K562 (cell line): ENCODE data around the gene EIF2S3B. TPM values are rescaled to one million over a fixed set of nuclear protein-coding genes. Genes with fewer than 3 reads are reported as not detected.

Experiments
- ATAC-seq: fragments of 200-7000 bp; cut with Tn5 transposase; 3 replicates; pipeline ENCODE4 v1.9.1; 2020; ENCODE audit warnings: moderate library complexity
- Bru-seq: library from RNA; stranded (reverse); fragments of 400-500 nt; gene quantifications from one replicate; lab custom pipeline; 2021; lab: Mats Ljungman, UMichigan
- BruChase-seq, 2 experiments: library from RNA; stranded (reverse); fragments of 400-500 nt; gene quantifications; one replicate each; lab custom pipeline; 2021; lab: Mats Ljungman, UMichigan
- BruUV-seq: library from RNA; stranded (reverse); fragments of 400-500 nt; replicated peaks from 2 replicates; lab custom pipeline; 2021; lab: Mats Ljungman, UMichigan
- CTCF ChIA-PET: fragments of 300-600 bp; formaldehyde crosslinking; extraction: SDS; loops from one replicate; lab custom pipeline; 2021; ENCODE audit warnings: low intra/inter-chr PET ratio; lab: Yijun Ruan, JAX
- POLR2A ChIA-PET: fragments of 300-600, 350-650 bp; sonication (Branson Sonifier 250); formaldehyde crosslinking; extraction: SDS; loops from one replicate; lab custom pipeline; 2021; ENCODE audit warnings: antibody characterized with exemption, inconsistent platforms; lab: Yijun Ruan, JAX
- DNase-seq, 4 experiments: peaks; one replicate each; pipeline versions ENCODE4 v3.0.0 to v3.0.0-alpha.2; 2011 to 2018; ENCODE audit warnings: low spot score in 3 of 4, mixed read lengths in 3 of 4; ENCODE audit errors: extremely low read depth in 1 of 4
- FAIRE-seq: peaks from 2 replicates; lab custom pipeline; 2011; peaks lifted over from hg19 to GRCh38; lab: Jason Lieb, UNC
- H2AFZ ChIP-seq: 2 replicates; pipeline ENCODE4 v1.6.0; 2011; ENCODE audit warnings: low read depth, low read length, control low read depth, inconsistent platforms
- H3K27ac ChIP-seq: fragments of 200-600 bp; 3 replicates; pipeline ENCODE4 v1.8.0; 2011; ENCODE audit warnings: low read depth, mild to moderate bottlenecking, control low read depth, inconsistent platforms, low read length, moderate library complexity, mixed read lengths; ENCODE audit errors: extremely low read depth
- H3K27me3 ChIP-seq, 2 experiments: fragments of 300-600 bp in 1 of 2; 2 replicates in 1 of 2; 3 replicates in 1 of 2; pipeline versions ENCODE4 v1.6.0 to v1.8.0; 2011; ENCODE audit warnings: inconsistent platforms in 2 of 2, low read length in 2 of 2, mild to moderate bottlenecking in 1 of 2, mixed read lengths in 1 of 2, moderate library complexity in 1 of 2; ENCODE audit not compliant: control insufficient read depth in 2 of 2, insufficient read depth in 2 of 2
- H3K36me3 ChIP-seq: fragments of 300-600 bp; 3 replicates; pipeline ENCODE4 v1.8.0; 2011; ENCODE audit warnings: mild to moderate bottlenecking, low read length, inconsistent platforms; ENCODE audit not compliant: control insufficient read depth, insufficient read depth
- H3K4me1 ChIP-seq, 2 experiments: fragments of 200-600 bp in 1 of 2; replicated peaks in 1 of 2; 2 replicates in 1 of 2; 3 replicates in 1 of 2; pipeline versions ENCODE4 v1.5.1 to v1.8.0; 2011; ENCODE audit warnings: inconsistent platforms in 2 of 2, low read length in 2 of 2, mild to moderate bottlenecking in 1 of 2, mixed read lengths in 1 of 2, moderate library complexity in 1 of 2; ENCODE audit not compliant: control insufficient read depth in 2 of 2, insufficient read depth in 2 of 2
- H3K4me2 ChIP-seq: 2 replicates; pipeline ENCODE4 v1.6.1; 2011; ENCODE audit warnings: low read length, control low read depth, inconsistent platforms, mixed read lengths; ENCODE audit not compliant: insufficient read depth
- H3K4me3 ChIP-seq: fragments of 200-600 bp; sonication (generic), shearing (Covaris generic); 2 replicates; pipeline ENCODE4 v1.5.1; 2016; ENCODE audit warnings: control low read depth, inconsistent platforms
- H3K79me2 ChIP-seq: fragments of 200-600 bp; 3 replicates; pipeline ENCODE4 v1.8.0; 2011; ENCODE audit warnings: low read length, inconsistent platforms; ENCODE audit not compliant: control insufficient read depth, insufficient read depth
- H3K9ac ChIP-seq, 2 experiments: 2 replicates each; pipeline versions ENCODE4 v1.6.0 to v1.6.1; 2011; ENCODE audit warnings: low read depth in 2 of 2, low read length in 2 of 2, control low read depth in 1 of 2, inconsistent platforms in 1 of 2, mild to moderate bottlenecking in 1 of 2, mixed read lengths in 1 of 2; ENCODE audit not compliant: insufficient read depth in 1 of 2
- H3K9me1 ChIP-seq: one replicate; pipeline ENCODE4 v1.6.0; 2011; ENCODE audit warnings: inconsistent platforms, mild to moderate bottlenecking, low read length, moderate library complexity; ENCODE audit not compliant: control insufficient read depth, insufficient read depth
- H3K9me3 ChIP-seq: replicated peaks from 2 replicates; pipeline ENCODE4 v1.5.1; 2011; ENCODE audit warnings: low read depth, low read length, inconsistent platforms; ENCODE audit not compliant: control insufficient read depth, insufficient read depth
- H4K20me1 ChIP-seq: replicated peaks from 2 replicates; pipeline ENCODE4 v1.6.1; 2011; ENCODE audit warnings: low read length, inconsistent platforms, mixed read lengths; ENCODE audit not compliant: control insufficient read depth, insufficient read depth
- BRCA1 ChIP-seq, 2 experiments: fragments of 450-650 bp in 1 of 2; sonication (generic) in 1 of 2; formaldehyde crosslinking in 1 of 2; IDR thresholded peaks; 2 replicates each; pipeline versions ENCODE4 v1.5.0 to v1.6.1; 2017 to 2020; ENCODE audit warnings: mild to moderate bottlenecking in 1 of 2, missing genetic modification reagents in 1 of 2
- CHD2 ChIP-seq: IDR thresholded peaks from 2 replicates; pipeline ENCODE4 v1.6.1; 2011; ENCODE audit warnings: low read depth, low read length
- LARP7 ChIP-seq: fragments of 450-650 bp; IDR thresholded peaks from 2 replicates; pipeline ENCODE4 v1.6.1; 2016
- MAFF ChIP-seq: IDR thresholded peaks from 2 replicates; pipeline ENCODE4 v1.6.1; 2012; ENCODE audit warnings: low read length, improper control_type of control experiment
- PHB ChIP-seq: fragments of 250-450 bp; sonication (Bioruptor Pico); IDR thresholded peaks from 2 replicates; pipeline ENCODE4 v1.5.0; 2021
- POLR2AphosphoS2 ChIP-seq: IDR thresholded peaks from 2 replicates; pipeline ENCODE4 v1.6.1; 2012; ENCODE audit warnings: low read length, improper control_type of control experiment
- STAT5A ChIP-seq: IDR thresholded peaks from 2 replicates; pipeline ENCODE4 v1.6.1; 2012; ENCODE audit warnings: low read length, inconsistent platforms, borderline replicate concordance
- ZNF318 ChIP-seq, 2 experiments: fragments of 450-650 bp; IDR thresholded peaks; 2 replicates each; pipeline ENCODE4 v1.6.1; 2016; ENCODE audit warnings: mild to moderate bottlenecking in 2 of 2, borderline replicate concordance in 1 of 2, low read depth in 1 of 2, moderate library complexity in 1 of 2
- WGBS: fragments of 100-300 bp; shearing (Covaris generic); methylation state at CpG from one replicate; pipeline ENCODE4 v1.1.6; 2016; ENCODE audit warnings: low coverage, mixed read lengths; ENCODE audit not compliant: insufficient coverage; ENCODE audit errors: missing lambda C conversion rate; 5-methylcytosine and 5-hydroxymethylcytosine counted together
- in situ Hi-C: fragments of 300-500 bp; cut with MboI; formaldehyde crosslinking; loops from 4 replicates; pipeline ENCODE4 v1.15.0; 2018; ENCODE audit warnings: inconsistent platforms, mixed read lengths
- intact Hi-C: fragments of 100-400 bp; cut with micrococcal nuclease; formaldehyde crosslinking; loops from 2 replicates; pipeline ENCODE4 v1.14.2; 2022
- long read RNA-seq, 3 experiments: library from polyadenylated mRNA in 2 of 3; library from RNA in 1 of 3; unstranded in 2 of 3; stranded (forward) in 1 of 3; transcript quantifications; one replicate each; pipeline ENCODE4 v2.0.0, GENCODE V29; 2019 to 2022
- polyA minus RNA-seq, 3 experiments: library from RNA; depleted of rRNA, polyadenylated mRNA; stranded (reverse); fragments of >200 nt; gene quantifications; 2 replicates each; pipeline ENCODE4 v1.2.3, GENCODE V29; 2011
- polyA plus RNA-seq, 8 experiments: library from polyadenylated mRNA; depleted of rRNA in 4 of 8; stranded (reverse) in 5 of 8; unstranded in 3 of 8; fragments of >200 nt; fragmentation: Nextera tagmentation in 2 of 8; fragmentation: Illumina TruSeq in 1 of 8; extraction: Ambion mirVana in 2 of 8; extraction: Trizol in 1 of 8; gene quantifications; 2 replicates each; pipeline versions ENCODE4 v1.2.1 to v1.2.3, GENCODE V29; 2011 to 2014; ENCODE audit warnings: inconsistent platforms in 1 of 8, missing spikeins in 1 of 8
- total RNA-seq, 7 experiments: library from RNA; depleted of rRNA in 6 of 7; stranded (reverse); fragments of >200 nt in 6 of 7; fragmentation: Illumina TruSeq in 2 of 7; extraction: Trizol in 2 of 7; gene quantifications; 2 replicates each; pipeline versions ENCODE4 v1.2.1 to v1.2.3, GENCODE V29; 2011 to 2021; ENCODE audit warnings: low replicate concordance in 1 of 7
- TF ChIP-seq, protein P1 (sequence below): fragments of 450-650 bp; IDR thresholded peaks from 2 replicates; pipeline ENCODE4 v1.6.1; 2018; ENCODE audit warnings: mild to moderate bottlenecking, low read depth; ENCODE audit not compliant: partially characterized antibody

Gene EIF2S3B
- total RNA-seq (2011; cell fraction: chromatin; rRNA removed; ENCODE audit: low replicate concordance): 0.97 and 2.5 TPM in 2 replicates
- total RNA-seq (2011; cell fraction: nucleolus; rRNA removed): 0.39 and 0.83 TPM in 2 replicates
- total RNA-seq (2011; cell fraction: nucleoplasm; rRNA removed): 0.73 and 1.7 TPM in 2 replicates
- 2.3 and 2.9 TPM in 2 replicates for total RNA-seq (2014; rRNA removed)
- 5.1 and 6.0 TPM in 2 replicates for total RNA-seq (2014; rRNA removed; fragmentation: Illumina TruSeq; extraction: Trizol)
- 1.3 and 2.1 TPM in 2 replicates for total RNA-seq (2015; rRNA removed; fragmentation: Illumina TruSeq; extraction: Trizol)
- total RNA-seq (2021): 0.64 and 1.3 TPM in 2 replicates
- polyA plus RNA-seq (2011; rRNA removed): 2.0 and 2.4 TPM in 2 replicates
- 0.19 and 0.71 TPM in 2 replicates for polyA plus RNA-seq (2011; cell fraction: cytosol; rRNA removed)
- 0.43 and 0.84 TPM in 2 replicates for polyA plus RNA-seq (2011; cell fraction: nucleus; rRNA removed)
- polyA plus RNA-seq (2012): 1.6 and 2.8 TPM in 2 replicates
- polyA plus RNA-seq (2014; fragmentation: Illumina TruSeq; extraction: Trizol): 2.1 and 2.8 TPM in 2 replicates
- under 1 TPM; 0.45 to 0.73 TPM for polyA plus RNA-seq (2014; fragmentation: Nextera tagmentation; extraction: Ambion mirVana)
- polyA plus RNA-seq (2014; rRNA removed): 1.5 TPM in 2 replicates
- 5.1 and 8.2 TPM in 2 replicates for polyA minus RNA-seq (2011; rRNA and poly(A)+ RNA removed)
- 3.1 and 5.6 TPM in 2 replicates for polyA minus RNA-seq (2011; cell fraction: cytosol; rRNA and poly(A)+ RNA removed)
- polyA minus RNA-seq (2011; cell fraction: nucleus; rRNA and poly(A)+ RNA removed): 0.22 TPM in 1 of 2 replicates, not detected in the other
- Bru-seq, nascent RNA: percentile 15 among the genes with signal in this experiment
- BruChase-seq, experiment 1, labeled RNA remaining after a 2-hour chase: percentile 18 among the genes with signal in this experiment
- percentile 14 among the genes with signal in this experiment for BruChase-seq, experiment 2, labeled RNA remaining after a 6-hour chase
- long read RNA-seq, experiment 1, partial matches to known transcripts: 0 of 2 reads
- long read RNA-seq, experiment 1, other reads (novel, unspliced or antisense): 0 of 2 reads
- long read RNA-seq, experiment 2: 0 reads
- long read RNA-seq, experiment 3: 0 reads

- Histone ChIP-seq H4K20me1 (no peaks in the 10 kb centered on the region), H2AFZ (peak within 1 kb of the TSS; percentile 24; the same call in 1 of the 2 replicates), H3K36me3 (no peaks in the 10 kb centered on the region), H3K4me3 (no peak within 1 kb of the TSS), H3K27me3 (no peaks in the 10 kb centered on the region), H3K79me2 (no peaks in the 10 kb centered on the region), H3K9ac (no peak within 1 kb of the TSS), H3K9me1 (no peaks in the 10 kb centered on the region), H3K27ac (no peak within 1 kb of the TSS), H3K9me3 (no peaks in the 10 kb centered on the region), H3K4me2 (no peak within 1 kb of the TSS), H3K4me1 (peaks cover 0 to 4% of the 10 kb centered on the region in 2 experiments; a peak in 1 of 5 replicates)
- ChIA-PET CTCF (no interaction called here), POLR2A (no interaction called here)
- FAIRE-seq (no peak), ATAC-seq (no peak), DNase-seq (no peak)
- BruUV-seq: no TSS peak
- 16% methylated on average over 5 of the region's 22 CpGs for WGBS
- in situ Hi-C loops (no loop called here), intact Hi-C loops (no loop called here)
- TF ChIP-seq BRCA1 (IDR thresholded peaks at IDR 0.05) (no peak), BRCA1 (CRISPR knock-in tag; IDR thresholded peaks at IDR 0.05) (no peak), CHD2 (no peak), PHB (no peak), LARP7 (no peak), STAT5A (no peak), POLR2AphosphoS2 (no peak), MAFF (no peak), ZNF318 (IDR thresholded peaks at IDR 0.05; ENCODE audit: borderline replicate concordance in 1 of 2, low read depth in 1 of 2) (no peak)
- TF ChIP-seq, protein P1, sequence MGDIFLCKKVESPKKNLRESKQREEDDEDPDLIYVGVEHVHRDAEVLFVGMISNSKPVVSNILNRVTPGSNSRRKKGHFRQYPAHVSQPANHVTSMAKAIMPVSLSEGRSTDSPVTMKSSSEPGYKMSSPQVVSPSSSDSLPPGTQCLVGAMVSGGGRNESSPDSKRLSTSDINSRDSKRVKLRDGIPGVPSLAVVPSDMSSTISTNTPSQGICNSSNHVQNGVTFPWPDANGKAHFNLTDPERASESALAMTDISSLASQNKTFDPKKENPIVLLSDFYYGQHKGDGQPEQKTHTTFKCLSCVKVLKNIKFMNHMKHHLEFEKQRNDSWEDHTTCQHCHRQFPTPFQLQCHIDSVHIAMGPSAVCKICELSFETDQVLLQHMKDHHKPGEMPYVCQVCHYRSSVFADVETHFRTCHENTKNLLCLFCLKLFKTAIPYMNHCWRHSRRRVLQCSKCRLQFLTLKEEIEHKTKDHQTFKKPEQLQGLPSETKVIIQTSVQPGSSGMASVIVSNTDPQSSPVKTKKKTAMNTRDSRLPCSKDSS: no peak
Observed at GRCh38 chr12:10505620-10506019, at the start of gene EIF2S3B. Gene EIF2S3B, plus strand, starts transcription at chr12:10505890. Its CDS starts 13 bp downstream, at chr12:10505903.
